Choroid plexus epithelial cell (primary cell): ENCODE measurements around the gene SIGLEC6.

Experiments used
- DNase-seq: peaks from one replicate; pipeline ENCODE4 v3.0.0-alpha.2; 2010; ENCODE audit warnings: low read depth
- H3K4me3 ChIP-seq: 2 replicates; pipeline ENCODE4 v1.5.1; 2011; ENCODE audit warnings: low read depth, mild to moderate bottlenecking, control low read depth, low read length, moderate library complexity
- TF ChIP-seq, protein P1 (sequence below): conservative IDR thresholded peaks from 2 replicates; pipeline ENCODE4 v1.5.1; 2011; ENCODE audit warnings: low read depth, mild to moderate bottlenecking, control low read depth, inconsistent platforms, low read length, moderate library complexity

SIGLEC6 gene

DNA sequence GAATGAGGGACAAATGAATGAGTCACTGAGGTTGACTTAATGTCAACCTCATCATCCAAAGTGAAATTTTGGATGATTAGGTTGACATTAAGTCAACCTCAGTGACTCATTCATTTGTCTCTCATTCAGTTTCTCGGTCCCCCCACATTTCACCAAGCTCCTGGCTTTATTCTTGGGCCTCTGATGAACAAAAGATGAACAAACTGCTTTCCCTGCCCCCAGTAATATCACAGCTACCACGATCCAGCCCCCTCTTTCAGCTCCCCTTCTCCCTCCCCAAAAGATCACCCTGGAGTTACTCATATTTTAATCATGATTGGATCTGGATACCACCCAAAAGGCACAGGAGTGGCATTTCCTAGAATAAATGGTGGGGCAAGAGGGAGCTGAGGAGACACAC lies 42.4 kb downstream of the SIGLEC6 start:
- H3K4me3 ChIP-seq, result no peak overlapping the region
- DNase-seq, result no peak
- TF ChIP-seq, protein P1, sequence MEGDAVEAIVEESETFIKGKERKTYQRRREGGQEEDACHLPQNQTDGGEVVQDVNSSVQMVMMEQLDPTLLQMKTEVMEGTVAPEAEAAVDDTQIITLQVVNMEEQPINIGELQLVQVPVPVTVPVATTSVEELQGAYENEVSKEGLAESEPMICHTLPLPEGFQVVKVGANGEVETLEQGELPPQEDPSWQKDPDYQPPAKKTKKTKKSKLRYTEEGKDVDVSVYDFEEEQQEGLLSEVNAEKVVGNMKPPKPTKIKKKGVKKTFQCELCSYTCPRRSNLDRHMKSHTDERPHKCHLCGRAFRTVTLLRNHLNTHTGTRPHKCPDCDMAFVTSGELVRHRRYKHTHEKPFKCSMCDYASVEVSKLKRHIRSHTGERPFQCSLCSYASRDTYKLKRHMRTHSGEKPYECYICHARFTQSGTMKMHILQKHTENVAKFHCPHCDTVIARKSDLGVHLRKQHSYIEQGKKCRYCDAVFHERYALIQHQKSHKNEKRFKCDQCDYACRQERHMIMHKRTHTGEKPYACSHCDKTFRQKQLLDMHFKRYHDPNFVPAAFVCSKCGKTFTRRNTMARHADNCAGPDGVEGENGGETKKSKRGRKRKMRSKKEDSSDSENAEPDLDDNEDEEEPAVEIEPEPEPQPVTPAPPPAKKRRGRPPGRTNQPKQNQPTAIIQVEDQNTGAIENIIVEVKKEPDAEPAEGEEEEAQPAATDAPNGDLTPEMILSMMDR, result no peak

DNA sequence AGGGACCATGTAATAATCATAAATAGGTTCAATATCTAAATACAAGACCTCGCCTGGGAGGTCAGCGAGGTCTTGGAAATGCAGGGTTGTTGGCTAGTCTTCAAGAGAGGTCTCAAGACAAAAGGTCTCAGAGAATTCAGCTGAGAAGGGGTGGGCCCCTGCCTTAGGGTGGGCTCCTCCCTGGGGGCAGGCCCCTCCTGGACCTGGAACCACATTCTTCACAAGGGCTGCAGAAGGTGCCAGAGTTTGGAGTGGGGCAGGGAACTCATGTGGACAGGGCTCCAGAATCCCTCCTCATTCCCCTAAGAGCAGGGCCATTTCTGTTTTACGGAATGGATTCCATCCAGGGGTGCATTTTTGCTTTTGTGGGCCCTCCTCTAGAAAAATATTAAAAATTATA lies 43.0 kb downstream of the SIGLEC6 start:
- TF ChIP-seq, protein P1, result no peak
- H3K4me3 ChIP-seq, result no peak overlapping the region
- no peak for DNase-seq

DNA sequence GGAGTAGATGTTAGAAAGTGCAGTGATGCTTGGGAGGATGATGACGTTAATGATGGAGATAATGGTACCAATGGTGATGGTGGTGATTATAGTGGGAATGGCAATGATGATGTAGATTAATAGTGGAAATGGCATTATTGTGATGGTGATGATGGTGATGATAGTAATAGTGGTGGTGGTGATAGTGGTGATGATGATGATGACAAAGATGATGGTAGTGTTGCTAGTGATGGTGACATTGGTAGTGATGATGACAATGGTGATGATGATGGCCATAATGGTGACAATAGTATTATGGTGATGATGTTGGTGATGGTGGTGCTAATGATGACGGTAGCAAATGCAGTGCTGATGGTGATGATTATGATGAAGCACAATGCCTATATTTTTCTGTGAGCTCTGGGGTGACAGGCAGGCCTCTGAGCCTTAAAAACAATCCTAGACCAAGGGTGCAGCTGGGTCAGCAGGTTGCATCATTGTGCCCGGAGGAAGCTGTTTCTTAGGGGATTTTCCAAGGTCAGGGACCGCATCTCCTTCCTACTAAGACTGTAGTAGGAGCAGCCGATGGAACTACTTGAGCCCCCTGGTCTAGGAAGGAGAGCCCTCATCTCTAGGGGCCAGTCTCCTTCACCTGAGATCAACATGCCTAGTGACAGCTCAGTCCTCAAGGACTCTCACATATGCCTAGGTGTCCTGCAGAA lies 45.4 kb downstream of the SIGLEC6 start:
- TF ChIP-seq, protein P1, result no peak
- no peak overlapping the region for H3K4me3 ChIP-seq
- DNase-seq, result no peak

DNA sequence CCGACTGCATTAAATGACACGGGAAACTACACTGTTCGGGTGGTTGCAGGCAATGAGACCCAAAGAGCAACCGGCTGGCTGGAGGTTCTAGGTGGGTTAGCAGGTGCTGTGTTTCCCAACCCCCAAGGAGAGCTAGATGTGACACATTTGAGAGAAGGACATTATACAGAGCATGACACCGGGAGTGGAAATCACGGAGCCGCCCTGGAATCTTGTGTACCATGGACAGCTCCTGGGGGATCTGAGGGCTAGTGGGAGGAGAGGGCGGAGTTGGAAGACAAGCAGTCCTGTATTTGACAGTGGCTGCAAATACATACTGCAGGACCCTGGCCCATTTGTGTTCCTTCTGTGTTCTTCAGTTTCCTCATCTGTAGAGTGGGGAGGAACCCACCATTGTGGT lies 50.9 kb downstream of the SIGLEC6 start:
- H3K4me3 ChIP-seq, result no peak overlapping the region
- peak; percentile 20 for DNase-seq
- TF ChIP-seq, protein P1, result no peak

DNA sequence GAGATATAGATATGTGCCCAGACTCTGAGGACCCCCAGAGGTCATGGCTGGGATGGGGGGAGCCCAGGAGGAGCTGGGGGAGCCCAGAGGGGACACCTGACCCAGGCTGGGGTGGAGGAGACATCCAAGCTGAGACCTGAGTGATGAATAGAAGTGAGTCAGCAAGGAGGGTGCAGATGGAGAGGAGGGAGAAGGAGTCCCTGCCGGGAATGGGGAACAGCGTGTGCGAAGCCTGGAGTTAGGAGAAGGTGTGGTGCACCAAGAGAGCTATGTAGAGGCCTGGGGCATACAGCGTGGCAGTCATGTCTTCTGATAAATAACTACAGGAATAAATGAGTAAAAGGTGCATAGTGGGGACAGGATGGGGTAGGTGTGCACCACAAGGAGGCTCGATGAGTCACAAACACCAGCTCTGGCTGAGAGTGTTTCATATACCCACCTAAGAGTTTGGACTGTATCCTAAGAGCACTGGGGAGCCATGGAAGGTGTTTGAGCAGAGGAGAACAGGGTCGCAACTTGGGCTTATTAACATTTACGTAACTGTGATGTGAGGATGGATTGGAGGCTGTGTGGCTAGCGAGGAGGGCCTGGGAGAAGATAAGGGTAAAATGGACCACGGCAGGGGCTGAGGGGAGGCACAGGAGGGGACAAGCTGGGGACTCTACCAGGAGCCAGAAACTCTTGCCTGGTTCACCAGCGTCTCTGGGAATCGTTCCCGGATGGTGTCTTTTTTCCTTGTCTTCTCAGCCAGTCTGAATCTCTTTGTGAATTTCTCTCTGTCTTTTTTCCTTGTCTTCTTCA lies 51.7 kb downstream of the SIGLEC6 start:
- no peak overlapping the region for H3K4me3 ChIP-seq
- no peak for DNase-seq
- TF ChIP-seq, protein P1, result no peak

DNA sequence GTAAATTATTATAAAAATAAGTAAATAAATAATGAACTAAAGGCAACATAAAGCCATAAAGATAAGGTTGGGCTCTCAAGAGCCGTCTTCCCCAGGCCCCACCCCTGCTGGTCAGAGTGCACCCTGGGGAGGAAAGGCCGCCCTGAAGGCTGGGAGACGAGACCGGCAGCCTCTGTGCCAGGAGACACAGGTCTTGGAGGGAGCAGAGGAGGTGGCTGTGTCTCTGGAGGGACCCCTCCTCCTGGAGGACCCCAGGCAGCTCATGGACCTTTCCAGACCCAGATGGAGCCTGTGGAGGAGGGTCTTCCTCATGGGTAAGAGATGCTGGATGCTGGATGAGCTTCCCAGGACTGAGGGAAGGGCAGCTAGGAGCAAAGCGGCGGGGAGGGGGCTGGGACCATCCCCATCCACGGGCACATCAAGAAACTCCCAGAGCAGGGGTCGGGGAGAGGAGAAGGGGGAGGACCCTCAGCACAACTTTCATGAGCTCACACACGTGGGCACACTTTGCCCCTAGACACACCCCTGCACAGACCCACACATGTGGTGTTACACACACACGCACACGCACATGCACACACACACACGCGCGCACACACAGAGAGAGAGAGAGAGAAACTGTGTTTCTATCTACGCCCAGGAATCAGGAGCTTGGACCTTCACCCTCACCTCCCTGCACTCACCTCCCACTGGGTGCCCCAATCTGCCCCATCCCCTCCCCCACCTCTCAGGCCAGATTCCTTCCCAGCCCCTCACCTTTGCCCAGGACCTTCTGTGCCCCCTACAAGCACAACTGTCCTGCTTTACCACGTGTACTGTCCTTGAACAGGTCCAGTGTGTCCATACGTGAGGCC lies 52.9 kb downstream of the SIGLEC6 start, which contains the start of gene CEACAM18:
Gene CEACAM18, plus strand, starts transcription at position 159 of the 854 bp plus-strand sequence.
- TF ChIP-seq, protein P1, result no peak
- DNase-seq, result no peak
- H3K4me3 ChIP-seq, result no peak within 1 kb of the TSS
